Effector CD8-positive, alpha-beta T cell (primary cell): ENCODE data around the gene SPTBN2.
A peak's percentile ranks its signal among the peaks of the same experiment; 100 is the strongest.
"Not testable (repeated sequence)": the region's sequence is repeated elsewhere in the genome, so short reads cannot be mapped to it uniquely, and the experiment has no call there.

Source experiments
- DNase-seq: peaks from one replicate; lab custom pipeline; 2025; lab: John Stamatoyannopoulos, UW

Gene SPTBN2

DNA sequence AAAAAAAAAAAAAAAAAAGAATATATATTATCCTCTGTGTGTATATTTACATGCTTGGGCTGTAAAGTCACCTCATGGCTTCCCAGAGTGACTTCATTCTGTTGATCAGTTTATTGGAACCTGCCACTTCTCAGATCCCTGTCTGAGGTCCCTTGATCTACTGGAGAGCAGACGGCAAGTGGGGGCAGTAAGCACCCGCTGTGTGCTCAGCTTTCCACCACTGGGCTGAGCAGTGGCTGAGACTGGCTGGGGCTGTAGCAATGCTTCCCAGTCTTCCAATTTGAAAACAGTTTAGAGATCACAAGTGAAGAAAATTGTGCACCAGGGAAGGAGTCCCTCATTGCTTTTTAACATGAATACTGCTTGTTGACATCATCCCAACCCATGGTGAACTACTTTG, 44.4 kb downstream of the SPTBN2 start:
- DNase-seq: no peak

GRCh38 chr11:66683877-66684276, 45.1 kb downstream of the SPTBN2 start:
- no peak for DNase-seq

DNA sequence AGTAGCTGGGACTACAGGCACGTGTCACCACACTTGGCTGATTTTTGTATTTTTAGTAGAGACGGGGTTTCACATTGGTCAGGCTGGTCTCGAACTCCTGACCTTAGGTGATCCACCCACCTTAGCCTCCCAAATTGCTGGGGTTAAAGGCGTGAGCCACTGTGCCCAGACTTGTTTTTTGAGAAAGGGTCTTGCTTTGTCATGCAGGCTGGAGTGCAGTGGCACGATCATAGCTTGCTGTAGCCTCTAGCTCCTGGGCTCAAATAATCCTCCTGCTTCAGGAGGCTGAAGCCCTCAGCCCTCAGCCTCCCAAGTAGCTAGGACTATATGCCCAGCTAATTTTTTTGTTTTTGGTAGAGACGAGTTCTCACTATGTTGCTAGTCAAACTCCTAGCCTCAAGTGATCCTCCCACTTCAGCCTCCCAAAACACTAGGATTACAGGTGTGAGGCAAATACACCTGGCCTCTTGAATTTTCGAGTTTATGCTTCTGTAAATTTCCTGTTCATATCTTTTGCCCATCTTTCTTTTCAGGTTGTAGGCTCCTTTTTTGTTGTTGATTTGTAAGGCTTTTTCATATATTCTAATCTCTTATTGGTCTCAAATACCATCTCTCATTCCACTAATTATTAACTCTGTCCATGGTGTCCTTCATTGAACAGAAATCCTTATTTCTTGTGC, 47.9 kb downstream of the SPTBN2 start:
- DNase-seq: no peak

- peak; percentile 96 for DNase-seq
Observed at GRCh38 chr11:66677599-66678375, 51.2 kb downstream of the SPTBN2 start, which contains the start of gene RBM4B. Gene RBM4B (minus strand): TSS chr11:66677887. CDS start chr11:66677079, 808 bp downstream.

DNA sequence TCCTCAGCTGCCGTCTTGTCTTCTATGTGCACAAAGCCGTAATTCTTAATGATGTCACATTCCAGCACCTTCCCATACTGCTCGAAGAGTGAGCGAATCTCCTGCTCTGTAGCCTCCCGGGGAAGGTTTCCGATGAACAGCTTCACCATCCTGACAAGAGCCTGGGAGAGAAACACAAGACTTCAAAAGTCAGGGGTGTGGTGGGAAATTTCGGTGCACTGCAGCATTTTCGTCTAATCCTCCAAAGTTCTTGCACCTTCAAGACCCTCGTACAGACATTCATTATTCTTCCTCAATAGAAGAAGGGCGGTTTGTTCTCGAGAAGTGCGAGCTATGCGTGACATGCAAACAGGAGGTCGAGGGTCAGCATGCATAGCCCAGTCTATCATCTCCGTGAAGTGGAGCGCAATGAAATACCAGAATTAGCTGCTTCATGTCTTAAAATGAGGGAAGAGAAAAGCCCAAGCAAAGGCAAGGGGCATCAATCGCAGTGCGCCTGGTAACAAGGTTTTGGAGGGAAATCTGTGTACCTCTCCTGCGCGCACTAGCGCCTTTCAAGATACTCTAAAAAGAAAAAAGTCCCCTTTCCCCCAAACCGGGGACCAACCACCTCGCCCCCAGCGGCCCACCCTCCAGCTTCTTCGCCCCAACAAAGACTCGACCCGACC, 52.0 kb downstream of the SPTBN2 start:
- DNase-seq: no peak

- no peak for DNase-seq
Observed at GRCh38 chr11:66676282-66676919, 52.6 kb downstream of the SPTBN2 start.

DNA sequence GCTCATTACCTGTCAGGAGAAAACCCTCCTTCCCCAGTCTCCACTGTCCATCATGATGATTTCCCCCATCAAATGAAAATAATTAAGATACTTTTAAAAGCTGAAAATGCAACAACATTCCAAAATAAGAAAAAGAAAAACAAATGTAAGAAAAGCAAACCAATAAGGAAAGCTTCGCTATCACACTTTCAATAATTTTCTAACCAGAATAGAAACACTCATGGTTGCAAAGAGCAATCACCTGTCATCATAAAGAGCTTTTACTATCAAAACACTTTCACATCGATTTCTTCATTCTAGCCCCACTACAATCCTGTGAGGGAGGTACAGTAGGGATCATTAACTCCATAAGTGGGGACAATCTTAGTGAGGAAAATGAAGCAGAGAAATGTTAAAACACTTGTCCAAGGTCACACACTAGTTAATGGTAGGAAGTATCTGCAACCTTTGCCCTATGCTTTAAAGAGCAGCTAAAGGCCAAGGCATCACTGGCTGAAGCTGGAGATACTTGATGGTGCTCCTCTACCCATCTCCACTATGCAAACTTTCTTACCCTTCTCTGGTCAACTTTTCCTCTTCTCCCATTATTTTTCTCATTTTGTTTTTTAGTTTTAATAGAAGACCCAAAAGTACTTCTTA, 53.9 kb downstream of the SPTBN2 start:
- no peak for DNase-seq

- DNase-seq: no peak
Observed at GRCh38 chr11:66670816-66671215, 58.2 kb downstream of the SPTBN2 start.

- no peak for DNase-seq
Observed at GRCh38 chr11:66665369-66665768, 63.6 kb downstream of the SPTBN2 start.

- DNase-seq: no peak
Observed at GRCh38 chr11:66663741-66664296, 65.2 kb downstream of the SPTBN2 start.

- DNase-seq: no peak
Observed at GRCh38 chr11:66659763-66660162, 69.3 kb downstream of the SPTBN2 start.

DNA sequence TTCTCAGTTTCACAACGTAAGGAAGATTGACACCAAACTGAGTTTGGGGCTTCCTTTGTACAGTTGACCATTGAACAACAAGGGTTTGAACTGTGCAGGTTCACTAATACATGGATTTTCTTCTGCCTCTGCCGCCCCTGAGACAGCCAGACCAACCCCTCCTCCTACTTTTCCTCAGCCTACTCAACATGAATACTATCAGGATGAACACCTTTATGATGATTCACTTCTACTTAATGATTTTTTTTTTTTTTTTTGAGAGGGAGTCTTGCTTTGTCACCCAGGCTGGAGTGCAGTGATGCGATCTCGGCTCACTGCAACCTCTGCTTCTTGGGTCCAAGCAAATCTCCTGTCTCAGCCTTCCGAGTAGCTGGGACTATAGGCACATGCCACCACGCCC, 75.9 kb downstream of the SPTBN2 start:
- DNase-seq: no peak

- DNase-seq: no peak
Observed at GRCh38 chr11:66652651-66653050, 76.4 kb downstream of the SPTBN2 start.

GRCh38 chr11:66651016-66651415, 78.0 kb downstream of the SPTBN2 start:
- DNase-seq: no peak

GRCh38 chr11:66649903-66650302, 79.1 kb downstream of the SPTBN2 start:
- DNase-seq: no peak

GRCh38 chr11:66646828-66647227, 82.2 kb downstream of the SPTBN2 start:
- no peak for DNase-seq

DNA sequence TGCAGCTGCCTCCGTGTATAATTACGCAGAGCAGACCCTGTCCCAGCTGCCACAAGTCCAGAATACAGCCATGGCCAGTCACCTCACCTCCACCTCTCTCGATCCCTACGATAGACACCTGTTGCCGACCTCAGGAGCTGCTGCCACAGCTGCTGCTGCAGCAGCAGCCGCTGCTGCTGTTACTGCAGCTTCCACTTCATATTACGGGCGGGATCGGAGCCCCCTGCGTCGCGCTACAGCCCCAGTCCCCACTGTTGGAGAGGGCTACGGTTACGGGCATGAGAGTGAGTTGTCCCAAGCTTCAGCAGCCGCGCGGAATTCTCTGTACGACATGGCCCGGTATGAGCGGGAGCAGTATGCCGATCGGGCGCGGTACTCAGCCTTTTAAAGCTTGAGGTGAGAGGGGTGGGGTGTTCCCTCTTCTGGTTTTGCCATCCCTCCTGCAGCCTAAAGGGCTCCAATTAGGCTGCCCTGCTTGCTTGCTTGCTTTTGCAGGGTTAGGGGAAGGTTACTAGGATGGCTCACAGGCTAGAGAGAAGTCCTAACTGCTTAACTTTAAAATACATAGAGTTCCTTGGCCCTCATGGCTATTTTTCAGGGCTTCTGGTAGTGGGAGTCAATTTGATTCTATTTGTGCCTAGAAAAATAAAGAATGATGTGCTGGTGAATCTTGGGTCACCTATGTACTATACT, 85.1 kb downstream of the SPTBN2 start:
- no peak for DNase-seq

- DNase-seq: no peak
Observed at GRCh38 chr11:66641834-66642233, 87.2 kb downstream of the SPTBN2 start.

DNA sequence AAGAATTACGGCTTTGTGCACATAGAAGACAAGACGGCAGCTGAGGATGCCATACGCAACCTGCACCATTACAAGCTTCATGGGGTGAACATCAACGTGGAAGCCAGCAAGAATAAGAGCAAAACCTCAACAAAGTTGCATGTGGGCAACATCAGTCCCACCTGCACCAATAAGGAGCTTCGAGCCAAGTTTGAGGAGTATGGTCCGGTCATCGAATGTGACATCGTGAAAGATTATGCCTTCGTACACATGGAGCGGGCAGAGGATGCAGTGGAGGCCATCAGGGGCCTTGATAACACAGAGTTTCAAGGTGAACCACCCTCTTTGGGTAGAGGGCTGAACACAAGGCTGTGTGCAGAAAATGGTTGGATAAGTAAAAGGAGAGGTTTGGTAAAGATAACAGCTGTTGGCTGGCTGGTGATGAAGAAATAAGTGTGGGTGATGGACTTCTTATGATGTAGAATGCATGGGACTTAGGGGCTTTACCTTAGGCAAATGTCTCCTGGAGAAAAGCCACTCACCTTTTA, 89.1 kb downstream of the SPTBN2 start:
- DNase-seq: not testable (repeated sequence)

DNA sequence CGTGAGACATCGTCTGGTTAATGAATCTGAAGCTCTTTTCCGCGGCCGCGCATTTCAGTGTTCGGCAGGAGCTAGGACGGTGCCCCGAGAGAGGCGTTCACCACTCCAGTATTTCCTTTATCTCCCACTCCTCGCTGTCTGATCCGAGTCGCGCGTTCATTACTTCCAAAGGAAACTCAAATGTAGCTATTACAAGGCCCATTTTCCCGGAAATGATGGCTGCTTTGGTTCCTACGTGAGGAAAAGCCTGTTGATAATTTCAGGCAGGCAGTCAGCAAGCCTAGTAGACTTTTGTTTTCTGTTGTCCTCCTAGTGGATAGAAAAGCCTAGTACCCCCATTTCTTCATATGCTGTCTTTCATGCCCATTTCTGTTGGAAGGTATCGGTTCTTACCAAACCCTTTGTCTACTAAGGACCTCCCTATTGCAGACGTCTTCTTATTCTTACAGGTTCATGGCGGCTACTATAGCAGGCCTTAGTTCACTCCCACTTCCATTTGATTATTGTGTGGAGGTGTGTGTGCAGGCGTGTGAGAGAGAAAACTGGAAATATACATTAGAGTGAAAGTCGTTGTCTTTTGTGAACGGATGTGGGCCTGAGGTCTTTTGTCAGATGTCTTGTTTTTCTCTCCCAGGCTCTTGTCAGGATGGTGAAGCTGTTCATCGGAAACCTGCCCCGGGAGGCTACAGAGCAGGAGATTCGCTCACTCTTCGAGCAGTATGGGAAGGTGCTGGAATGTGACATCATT, 89.8 kb downstream of the SPTBN2 start:
- DNase-seq: no peak
